ENCODE data around the gene REM2.

The REM2 gene

GRCh38 chr14:22893706-22894105 lies 10.7 kb downstream of the REM2 start:
- Histone ChIP-seq H3K27ac (ENCODE audit: insufficient read depth in 1 of 2, low read depth in 1 of 2, low read length in 2 of 2, poor library complexity in 1 of 2, severe bottlenecking in 2 of 2) (no peak overlapping the region), H3K4me1 (ENCODE audit: control extremely low read depth in 1 of 4, control insufficient read depth in 4 of 4, insufficient read depth in 4 of 4, low read length in 3 of 4) (no peaks in the 10 kb centered on the region), H3K4me3 (ENCODE audit: control insufficient read depth in 1 of 7, extremely low read depth in 1 of 7, insufficient read depth in 4 of 7, low read depth in 2 of 7, low read length in 6 of 7) (no peak overlapping the region), H3K27me3 (replicated peaks in 2 of 5; ENCODE audit: control insufficient read depth in 4 of 5, insufficient read depth in 5 of 5, low read length in 4 of 5) (peaks cover 0 to 2% (median 0%) of the 10 kb centered on the region in 5 experiments), H3K36me3 (ENCODE audit: control insufficient read depth in 4 of 4, insufficient read depth in 4 of 4, low read length in 3 of 4) (peaks cover 0 to 7% (median 2%) of the 10 kb centered on the region in 4 experiments), H3K9me3 (ENCODE audit: control extremely low read depth in 1 of 5, control insufficient read depth in 4 of 5, insufficient read depth in 2 of 5, low read depth in 1 of 5, low read length in 4 of 5) (no peaks in the 10 kb centered on the region)
- CTCF ChIA-PET, result interaction anchor here (1.3 to 2.6 kb wide), 5 partner anchors 9 to 44 kb away, joined by 3 to 10 read pairs (median 5); partner anchors contain the start of gene REM2
- DNase-seq, result no peak
- WGBS (ENCODE audit: insufficient coverage), result 96% methylated on average over 4 of the region's 4 CpGs
- POLR2A ChIA-PET, result no interaction called here

- WGBS (ENCODE audit: insufficient coverage), result 100% methylated on average over 1 of the region's 1 CpG
- ChIA-PET POLR2A (no interaction called here), CTCF (interaction anchor here (0.7 to 9.3 kb wide), 8 partner anchors 7 to 86 kb away, joined by 3 to 143 read pairs (median 6); partner anchors contain the start of genes RBM23 and REM2)
Measured at GRCh38 chr14:22895402-22895801, 12.4 kb downstream of the REM2 start.

GRCh38 chr14:22896356-22896755 lies 13.3 kb downstream of the REM2 start:
- Histone ChIP-seq H3K27ac (ENCODE audit: insufficient read depth in 1 of 2, low read depth in 1 of 2, low read length in 2 of 2, poor library complexity in 1 of 2, severe bottlenecking in 2 of 2) (no peak overlapping the region), H3K9me3 (ENCODE audit: control extremely low read depth in 1 of 5, control insufficient read depth in 4 of 5, insufficient read depth in 2 of 5, low read depth in 1 of 5, low read length in 4 of 5) (no peaks in the 10 kb centered on the region), H3K4me1 (ENCODE audit: control extremely low read depth in 1 of 4, control insufficient read depth in 4 of 4, insufficient read depth in 4 of 4, low read length in 3 of 4) (no peaks in the 10 kb centered on the region), H3K4me3 (ENCODE audit: control insufficient read depth in 1 of 7, extremely low read depth in 1 of 7, insufficient read depth in 4 of 7, low read depth in 2 of 7, low read length in 6 of 7) (no peak overlapping the region), H3K27me3 (replicated peaks in 2 of 5; ENCODE audit: control insufficient read depth in 4 of 5, insufficient read depth in 5 of 5, low read length in 4 of 5) (peaks cover 0 to 2% (median 0%) of the 10 kb centered on the region in 5 experiments), H3K36me3 (ENCODE audit: control insufficient read depth in 4 of 4, insufficient read depth in 4 of 4, low read length in 3 of 4) (peaks cover 7 to 22% (median 13%) of the 10 kb centered on the region in 4 experiments)
- CTCF ChIA-PET, result interaction anchor here (0.7 to 9.3 kb wide), 11 partner anchors 11 to 335 kb away, joined by 3 to 143 read pairs (median 5); partner anchors contain the start of genes RBM23 and REM2
- no peak for DNase-seq
- POLR2A ChIA-PET, result interaction anchor here (0.7 kb wide), 1 partner anchor 58 kb away, joined by 3 read pairs; no protein-coding TSS in a partner anchor
- 100% methylated on average over 4 of the region's 5 CpGs for WGBS (ENCODE audit: insufficient coverage)

More at GRCh38 chr14:22895402-22895801, 12.4 kb downstream of the REM2 start:
- Histone ChIP-seq H3K4me1 (ENCODE audit: control extremely low read depth in 1 of 4, control insufficient read depth in 4 of 4, insufficient read depth in 4 of 4, low read length in 3 of 4) (no peaks in the 10 kb centered on the region), H3K27me3 (replicated peaks in 2 of 5; ENCODE audit: control insufficient read depth in 4 of 5, insufficient read depth in 5 of 5, low read length in 4 of 5) (peaks cover 0 to 2% (median 0%) of the 10 kb centered on the region in 5 experiments), H3K4me3 (ENCODE audit: control insufficient read depth in 1 of 7, extremely low read depth in 1 of 7, insufficient read depth in 4 of 7, low read depth in 2 of 7, low read length in 6 of 7) (no peak overlapping the region), H3K9me3 (ENCODE audit: control extremely low read depth in 1 of 5, control insufficient read depth in 4 of 5, insufficient read depth in 2 of 5, low read depth in 1 of 5, low read length in 4 of 5) (no peaks in the 10 kb centered on the region), H3K36me3 (ENCODE audit: control insufficient read depth in 4 of 4, insufficient read depth in 4 of 4, low read length in 3 of 4) (peaks cover 3 to 12% (median 8%) of the 10 kb centered on the region in 4 experiments), H3K27ac (ENCODE audit: insufficient read depth in 1 of 2, low read depth in 1 of 2, low read length in 2 of 2, poor library complexity in 1 of 2, severe bottlenecking in 2 of 2) (no peak overlapping the region)
- no peak for DNase-seq

GRCh38 chr14:22896760-22897159 lies 13.7 kb downstream of the REM2 start:
- CTCF ChIA-PET, result interaction anchor here (0.8 to 9.3 kb wide), 10 partner anchors 12 to 714 kb away, joined by 3 to 143 read pairs (median 5); partner anchors contain the start of genes RBM23 and REM2
- no peaks in the 10 kb centered on the region for H3K9me3 ChIP-seq (ENCODE audit: control extremely low read depth in 1 of 5, control insufficient read depth in 4 of 5, insufficient read depth in 2 of 5, low read depth in 1 of 5, low read length in 4 of 5)

GRCh38 chr14:22897357-22897756 lies 14.3 kb downstream of the REM2 start:
- Histone ChIP-seq H3K4me1 (ENCODE audit: control extremely low read depth in 1 of 4, control insufficient read depth in 4 of 4, insufficient read depth in 4 of 4, low read length in 3 of 4) (no peaks in the 10 kb centered on the region), H3K4me3 (ENCODE audit: control insufficient read depth in 1 of 7, extremely low read depth in 1 of 7, insufficient read depth in 4 of 7, low read depth in 2 of 7, low read length in 6 of 7) (no peak overlapping the region), H3K27me3 (replicated peaks in 2 of 5; ENCODE audit: control insufficient read depth in 4 of 5, insufficient read depth in 5 of 5, low read length in 4 of 5) (peaks cover 0 to 2% (median 0%) of the 10 kb centered on the region in 5 experiments), H3K9me3 (ENCODE audit: control extremely low read depth in 1 of 5, control insufficient read depth in 4 of 5, insufficient read depth in 2 of 5, low read depth in 1 of 5, low read length in 4 of 5) (no peaks in the 10 kb centered on the region), H3K36me3 (ENCODE audit: control insufficient read depth in 4 of 4, insufficient read depth in 4 of 4, low read length in 3 of 4) (peaks cover 14 to 32% (median 20%) of the 10 kb centered on the region in 4 experiments), H3K27ac (ENCODE audit: insufficient read depth in 1 of 2, low read depth in 1 of 2, low read length in 2 of 2, poor library complexity in 1 of 2, severe bottlenecking in 2 of 2) (no peak overlapping the region)
- peak in 2 of 3 donors; percentile 26 to 59 for DNase-seq
- POLR2A ChIA-PET, result no interaction called here
- CTCF ChIA-PET, result interaction anchor here (0.8 to 9.3 kb wide), 7 partner anchors 12 to 715 kb away, joined by 3 to 143 read pairs (median 6); partner anchors contain the start of gene REM2
- 88% methylated on average over 1 of the region's 1 CpG for WGBS (ENCODE audit: insufficient coverage)

More at GRCh38 chr14:22896760-22897159, 13.7 kb downstream of the REM2 start:
- H3K4me3 ChIP-seq (ENCODE audit: control insufficient read depth in 1 of 7, extremely low read depth in 1 of 7, insufficient read depth in 4 of 7, low read depth in 2 of 7, low read length in 6 of 7), result no peak overlapping the region
- POLR2A ChIA-PET, result interaction anchor here (0.7 kb wide), 1 partner anchor 58 kb away, joined by 3 read pairs; no protein-coding TSS in a partner anchor
- WGBS (ENCODE audit: insufficient coverage), result 97% methylated on average over 3 of the region's 3 CpGs
- H3K27me3 ChIP-seq (replicated peaks in 2 of 5; ENCODE audit: control insufficient read depth in 4 of 5, insufficient read depth in 5 of 5, low read length in 4 of 5), result peaks cover 0 to 2% (median 0%) of the 10 kb centered on the region in 5 experiments
- no peak overlapping the region for H3K27ac ChIP-seq (ENCODE audit: insufficient read depth in 1 of 2, low read depth in 1 of 2, low read length in 2 of 2, poor library complexity in 1 of 2, severe bottlenecking in 2 of 2)
- peaks cover 11 to 26% (median 15%) of the 10 kb centered on the region in 4 experiments for H3K36me3 ChIP-seq (ENCODE audit: control insufficient read depth in 4 of 4, insufficient read depth in 4 of 4, low read length in 3 of 4)
- DNase-seq, result no peak
- H3K4me1 ChIP-seq (ENCODE audit: control extremely low read depth in 1 of 4, control insufficient read depth in 4 of 4, insufficient read depth in 4 of 4, low read length in 3 of 4), result no peaks in the 10 kb centered on the region

- CTCF ChIA-PET, result interaction anchor here (0.7 to 9.3 kb wide), 5 partner anchors 13 to 343 kb away, joined by 3 to 143 read pairs (median 8); partner anchors contain the start of genes LRP10 and REM2
- POLR2A ChIA-PET, result no interaction called here
- no peak for DNase-seq
- H3K9me3 ChIP-seq (ENCODE audit: control extremely low read depth in 1 of 5, control insufficient read depth in 4 of 5, insufficient read depth in 2 of 5, low read depth in 1 of 5, low read length in 4 of 5), result no peaks in the 10 kb centered on the region
- H3K27me3 ChIP-seq (replicated peaks in 2 of 5; ENCODE audit: control insufficient read depth in 4 of 5, insufficient read depth in 5 of 5, low read length in 4 of 5), result peaks cover 0 to 2% (median 0%) of the 10 kb centered on the region in 5 experiments
- WGBS (ENCODE audit: insufficient coverage), result no CpG with 5 or more reads among the region's 8 CpGs
- H3K4me1 ChIP-seq (ENCODE audit: control extremely low read depth in 1 of 4, control insufficient read depth in 4 of 4, insufficient read depth in 4 of 4, low read length in 3 of 4), result no peaks in the 10 kb centered on the region
- H3K4me3 ChIP-seq (ENCODE audit: control insufficient read depth in 1 of 7, extremely low read depth in 1 of 7, insufficient read depth in 4 of 7, low read depth in 2 of 7, low read length in 6 of 7), result no peak overlapping the region
- no peak overlapping the region for H3K27ac ChIP-seq (ENCODE audit: insufficient read depth in 1 of 2, low read depth in 1 of 2, low read length in 2 of 2, poor library complexity in 1 of 2, severe bottlenecking in 2 of 2)
- H3K36me3 ChIP-seq (ENCODE audit: control insufficient read depth in 4 of 4, insufficient read depth in 4 of 4, low read length in 3 of 4), result peaks cover 17 to 42% (median 26%) of the 10 kb centered on the region in 4 experiments
Measured at GRCh38 chr14:22898302-22899090, 15.5 kb downstream of the REM2 start.

All from common myeloid progenitor, CD34-positive (primary cell).